PC-3 (cell line): Measurements from ENCODE around the gene SLC39A11. TPM values are rescaled to one million over a fixed set of nuclear protein-coding genes. Genes with fewer than 3 reads are reported as not detected.

ENCODE experiments used
- ATAC-seq: fragments of 200-7000 bp; cut with Tn5 transposase; 2 replicates; pipeline ENCODE4 v1.9.1; 2020; ENCODE audit warnings: mild to moderate bottlenecking, moderate library complexity
- BruUV-seq: library from RNA; stranded (reverse); fragments of 400-500 nt; replicated peaks from 2 replicates; lab custom pipeline; 2021; lab: Mats Ljungman, UMichigan
- CTCF ChIA-PET: fragments of 300-600 bp; sonication (Branson Sonifier 250); formaldehyde crosslinking; loops from one replicate; lab custom pipeline; 2022; ENCODE audit warnings: antibody characterized with exemption; lab: Charles Lee
- POLR2A ChIA-PET: fragments of 300-600 bp; sonication (Branson Sonifier 250); formaldehyde crosslinking; loops from one replicate; lab custom pipeline; 2022; ENCODE audit warnings: antibody characterized with exemption; ENCODE audit not compliant: unreplicated experiment; lab: Charles Lee
- DNase-seq: peaks from one replicate; pipeline ENCODE4 v3.0.0-alpha.2; 2015
- H2AFZ ChIP-seq: fragments of 300-600 bp; sonication (generic); 2 replicates; pipeline ENCODE4 v1.6.0; 2016; ENCODE audit warnings: antibody characterized with exemption, low read length
- H3F3A ChIP-seq: fragments of 300-600 bp; sonication (generic); one replicate; pipeline ENCODE4 v1.6.0; 2017; ENCODE audit warnings: antibody characterized with exemption, low read length, control low read depth, mild to moderate bottlenecking; ENCODE audit not compliant: unreplicated experiment
- H3K27ac ChIP-seq: fragments of 300-600 bp; sonication (generic); 2 replicates; pipeline ENCODE4 v1.5.1; 2016; ENCODE audit warnings: mild to moderate bottlenecking, low read length
- H3K27me3 ChIP-seq: fragments of 300-600 bp; sonication (generic); 2 replicates; pipeline ENCODE4 v1.6.1; 2016; ENCODE audit warnings: low read length, mixed read lengths
- H3K36me3 ChIP-seq: fragments of 300-600 bp; sonication (generic); 2 replicates; pipeline ENCODE4 v1.6.1; 2016; ENCODE audit warnings: low read depth, mixed run types, low read length, mixed read lengths
- H3K4me1 ChIP-seq: fragments of 300-600 bp; sonication (generic); 2 replicates; pipeline ENCODE4 v1.5.1; 2016; ENCODE audit warnings: low read length; ENCODE audit not compliant: insufficient read depth
- H3K4me2 ChIP-seq: fragments of 300-600 bp; sonication (generic); 2 replicates; pipeline ENCODE4 v1.6.0; 2016; ENCODE audit warnings: low read length
- H3K4me3 ChIP-seq: fragments of 300-600 bp; sonication (generic); 2 replicates; pipeline ENCODE4 v1.5.1; 2016; ENCODE audit warnings: mild to moderate bottlenecking, low read length, mixed read lengths
- H3K79me2 ChIP-seq: fragments of 300-600 bp; sonication (generic); 2 replicates; pipeline ENCODE4 v1.6.1; 2017; ENCODE audit warnings: low read length, mixed read lengths
- H3K9ac ChIP-seq: fragments of 300-600 bp; sonication (generic); 2 replicates; pipeline ENCODE4 v1.6.0; 2016; ENCODE audit warnings: mild to moderate bottlenecking, low read length
- H3K9me2 ChIP-seq: fragments of 300-600 bp; sonication (generic); replicated peaks from 2 replicates; pipeline ENCODE4 v1.6.1; 2016; ENCODE audit warnings: mixed run types, low read length, mixed read lengths
- H3K9me3 ChIP-seq: fragments of 300-600 bp; sonication (generic); 2 replicates; pipeline ENCODE4 v1.6.1; 2016; ENCODE audit warnings: low read length, mixed read lengths
- H4K20me1 ChIP-seq: fragments of 300-600 bp; sonication (generic); 2 replicates; pipeline ENCODE4 v1.6.1; 2016; ENCODE audit warnings: low read length, mixed read lengths
- EZH2 ChIP-seq: fragments of 300-600 bp; sonication (generic); IDR thresholded peaks from one replicate; pipeline ENCODE4 v1.6.1; 2017; ENCODE audit warnings: antibody characterized with exemption, mild to moderate bottlenecking, low read length; ENCODE audit not compliant: unreplicated experiment
- EZH2phosphoT487 ChIP-seq: fragments of 300-600 bp; sonication (generic); IDR thresholded peaks from 2 replicates; pipeline ENCODE4 v1.6.1; 2018; ENCODE audit warnings: mild to moderate bottlenecking, antibody characterized with exemption, low read length, borderline replicate concordance
- intact Hi-C: fragments of 100-400 bp; cut with micrococcal nuclease; formaldehyde crosslinking; loops from 2 replicates; pipeline ENCODE4 v1.9.0; 2023
- total RNA-seq: library from RNA; depleted of rRNA; stranded (reverse); fragments of >200 nt; gene quantifications from 2 replicates; pipeline ENCODE4 v1.2.3, GENCODE V29; 2014
- TF ChIP-seq, protein P1 (sequence below): fragments of 300-600 bp; sonication (generic); conservative IDR thresholded peaks from 2 replicates; pipeline ENCODE4 v1.5.1; 2017; ENCODE audit warnings: antibody characterized with exemption, low read depth, mild to moderate bottlenecking, low read length

Gene SLC39A11
- total RNA-seq, 1 experiment from 2014 or later = 37.7 TPM

DNA sequence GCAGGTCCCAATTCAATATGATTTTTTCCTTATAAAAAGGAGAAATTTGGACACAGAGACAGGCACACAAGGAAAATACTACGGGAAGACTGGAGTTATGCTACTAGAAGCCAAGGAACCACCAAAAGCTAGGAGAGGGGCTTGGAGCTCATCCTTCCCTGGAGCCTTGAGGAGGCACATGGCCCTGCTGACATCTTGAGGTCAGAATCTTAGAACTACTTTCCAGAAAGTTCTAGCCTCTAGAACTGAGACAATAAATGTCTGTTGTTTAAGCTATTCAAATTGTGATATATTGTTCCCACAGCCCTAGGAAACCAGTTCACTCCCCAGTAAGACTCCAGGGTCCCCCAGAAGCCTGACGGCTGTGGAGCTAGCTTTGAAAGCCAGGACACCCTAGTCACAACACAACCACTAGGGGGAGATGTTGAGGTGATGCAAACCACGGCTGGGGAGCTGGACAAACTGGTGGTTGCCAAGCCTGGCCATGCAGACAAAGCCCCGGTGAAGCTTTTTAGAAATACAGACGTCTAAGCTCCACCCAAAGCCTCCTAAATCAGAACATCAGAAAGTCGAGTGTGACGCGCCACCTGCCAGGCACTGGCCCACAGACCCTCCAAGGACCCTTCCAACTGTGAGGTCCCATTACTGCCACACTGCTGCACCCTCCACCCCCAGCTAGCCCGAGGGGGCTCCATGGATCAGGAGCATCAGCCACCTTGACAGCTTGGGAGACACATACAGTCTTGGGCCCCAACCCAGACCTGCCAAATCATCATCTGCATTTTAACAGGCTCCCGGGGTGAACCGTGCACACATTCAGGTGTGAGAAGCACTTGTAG, 106.4 kb downstream of the SLC39A11 start:
- no peaks in the 10 kb centered on the region for H4K20me1 ChIP-seq
- no peak for TF ChIP-seq EZH2phosphoT487
- TF ChIP-seq, protein P1, sequence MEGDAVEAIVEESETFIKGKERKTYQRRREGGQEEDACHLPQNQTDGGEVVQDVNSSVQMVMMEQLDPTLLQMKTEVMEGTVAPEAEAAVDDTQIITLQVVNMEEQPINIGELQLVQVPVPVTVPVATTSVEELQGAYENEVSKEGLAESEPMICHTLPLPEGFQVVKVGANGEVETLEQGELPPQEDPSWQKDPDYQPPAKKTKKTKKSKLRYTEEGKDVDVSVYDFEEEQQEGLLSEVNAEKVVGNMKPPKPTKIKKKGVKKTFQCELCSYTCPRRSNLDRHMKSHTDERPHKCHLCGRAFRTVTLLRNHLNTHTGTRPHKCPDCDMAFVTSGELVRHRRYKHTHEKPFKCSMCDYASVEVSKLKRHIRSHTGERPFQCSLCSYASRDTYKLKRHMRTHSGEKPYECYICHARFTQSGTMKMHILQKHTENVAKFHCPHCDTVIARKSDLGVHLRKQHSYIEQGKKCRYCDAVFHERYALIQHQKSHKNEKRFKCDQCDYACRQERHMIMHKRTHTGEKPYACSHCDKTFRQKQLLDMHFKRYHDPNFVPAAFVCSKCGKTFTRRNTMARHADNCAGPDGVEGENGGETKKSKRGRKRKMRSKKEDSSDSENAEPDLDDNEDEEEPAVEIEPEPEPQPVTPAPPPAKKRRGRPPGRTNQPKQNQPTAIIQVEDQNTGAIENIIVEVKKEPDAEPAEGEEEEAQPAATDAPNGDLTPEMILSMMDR = peak; percentile 98
- ATAC-seq (peak; percentile 57), DNase-seq (peak; percentile 88)
- H3K4me1 ChIP-seq = peaks cover 25% of the 10 kb centered on the region
- no peaks in the 10 kb centered on the region for H3K27me3 ChIP-seq
- BruUV-seq = no TSS peak
- intact Hi-C loops = loop anchor here (1.0 to 5.0 kb wide), 4 partner anchors 17 to 259 kb away; no protein-coding TSS in a partner anchor
- ChIA-PET POLR2A (interaction anchor here (0.5 kb wide), 1 partner anchor 600 kb away, joined by 15 read pairs; no protein-coding TSS in a partner anchor), CTCF (interaction anchor here (0.5 to 2.0 kb wide), 13 partner anchors 8 to 425 kb away, joined by 3 to 19 read pairs (median 4); no protein-coding TSS in a partner anchor)
- H2AFZ ChIP-seq = no peak overlapping the region
- H3K79me2 ChIP-seq = no peaks in the 10 kb centered on the region
- no peak overlapping the region for H3K9ac ChIP-seq
- H3K36me3 ChIP-seq = no peaks in the 10 kb centered on the region
- H3K4me3 ChIP-seq = no peak overlapping the region
- no peaks in the 10 kb centered on the region for H3K9me2 ChIP-seq
- no peak overlapping the region for H3K4me2 ChIP-seq
- H3K27ac ChIP-seq = no peak overlapping the region
- H3K9me3 ChIP-seq = no peaks in the 10 kb centered on the region
- peaks cover 9% of the 10 kb centered on the region for H3F3A ChIP-seq

DNA sequence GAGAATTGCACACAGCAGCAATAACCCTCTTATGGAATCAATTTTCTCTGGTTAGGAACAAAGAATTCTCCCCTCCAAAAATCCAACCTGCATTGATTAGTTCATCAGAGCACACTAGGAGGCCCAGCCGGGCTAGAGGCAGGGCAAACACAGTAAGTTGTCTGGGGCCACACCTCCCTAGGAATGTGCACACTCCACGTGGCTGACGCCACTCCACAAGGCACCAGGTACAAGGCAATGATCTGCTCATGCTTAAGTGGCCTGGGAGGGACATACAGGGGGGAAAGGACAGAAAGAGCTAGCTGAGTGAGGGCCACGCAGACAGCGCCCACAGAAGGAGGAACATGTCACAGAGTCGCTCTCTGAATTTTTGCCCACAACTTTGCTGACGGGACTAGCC, 107.6 kb downstream of the SLC39A11 start:
- peaks cover 25% of the 10 kb centered on the region for H3K4me1 ChIP-seq
- ATAC-seq = peak; percentile 92
- BruUV-seq = no TSS peak
- H3K4me2 ChIP-seq = peak overlapping the region; percentile 65
- H3K9ac ChIP-seq = peak overlapping the region; percentile 10
- no peaks in the 10 kb centered on the region for H3K9me2 ChIP-seq
- H3K36me3 ChIP-seq = no peaks in the 10 kb centered on the region
- no peaks in the 10 kb centered on the region for H3K9me3 ChIP-seq
- TF ChIP-seq, protein P1 = no peak
- TF ChIP-seq EZH2 (no peak), EZH2phosphoT487 (no peak)
- no peaks in the 10 kb centered on the region for H3K79me2 ChIP-seq
- H3K27me3 ChIP-seq = no peaks in the 10 kb centered on the region
- ChIA-PET CTCF (interaction anchor here (0.6 to 2.0 kb wide), 3 partner anchors 204 to 257 kb away, joined by 4 to 14 read pairs (median 6); no protein-coding TSS in a partner anchor), POLR2A (interaction anchor here (0.6 kb wide), 1 partner anchor 366 kb away, joined by 6 read pairs; no protein-coding TSS in a partner anchor)
- DNase-seq = peak; percentile 81
- peak overlapping the region; percentile 28 for H2AFZ ChIP-seq
- no peaks in the 10 kb centered on the region for H4K20me1 ChIP-seq
- intact Hi-C loops = loop anchor here (1.0 to 5.0 kb wide), 2 partner anchors 9 to 258 kb away; no protein-coding TSS in a partner anchor
- H3K27ac ChIP-seq = peak overlapping the region; percentile 88
- H3F3A ChIP-seq = peaks cover 9% of the 10 kb centered on the region
- H3K4me3 ChIP-seq = peak overlapping the region; percentile 10; the same call in 1 of the 2 replicates
